GM18868 (cell line): ENCODE results near the gene OVOL3.

Source experiments
- ATAC-seq: cut with Tn5 transposase; IDR thresholded peaks from one replicate; pipeline ENCODE4 v1.9.1; 2021; ENCODE audit warnings: mild to moderate bottlenecking, moderate library complexity; ENCODE audit not compliant: unreplicated experiment

OVOL3 gene

GRCh38 chr19:36099166-36099785, 11.7 kb upstream of the OVOL3 start:
- no peak for ATAC-seq

GRCh38 chr19:36100476-36100875, 10.5 kb upstream of the OVOL3 start:
- ATAC-seq, result no peak

GRCh38 chr19:36101550-36102327, 9.2 kb upstream of the OVOL3 start:
- no peak for ATAC-seq

- ATAC-seq, result no peak
These were observed 7.8 kb upstream of the OVOL3 start for GRCh38 chr19:36103040-36103626.

- no peak for ATAC-seq
These were observed 6.9 kb upstream of the OVOL3 start for GRCh38 chr19:36103842-36104552.

- ATAC-seq, result no peak
These were observed 4.5 kb upstream of the OVOL3 start for GRCh38 chr19:36106441-36106840.

DNA sequence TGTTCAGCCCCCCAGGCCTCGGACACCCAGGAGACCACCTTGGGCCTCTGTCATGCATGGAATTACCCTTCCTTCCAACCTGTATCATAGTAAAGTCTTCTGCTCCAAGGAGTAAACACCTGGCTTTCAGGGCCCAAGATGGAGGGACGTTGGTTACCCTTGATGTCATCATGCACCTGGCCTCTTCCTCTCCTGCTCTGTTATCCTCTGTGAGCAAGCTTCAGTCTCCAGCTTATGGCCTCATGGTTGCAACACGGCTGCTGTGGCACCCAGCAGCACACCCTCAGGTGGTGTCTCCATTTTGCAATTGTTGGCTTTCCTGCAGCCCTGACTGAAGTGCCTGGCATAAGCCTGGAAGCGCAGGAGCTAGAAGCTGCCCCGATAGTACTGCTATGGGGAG, 4.0 kb upstream of the OVOL3 start:
- ATAC-seq, result no peak

DNA sequence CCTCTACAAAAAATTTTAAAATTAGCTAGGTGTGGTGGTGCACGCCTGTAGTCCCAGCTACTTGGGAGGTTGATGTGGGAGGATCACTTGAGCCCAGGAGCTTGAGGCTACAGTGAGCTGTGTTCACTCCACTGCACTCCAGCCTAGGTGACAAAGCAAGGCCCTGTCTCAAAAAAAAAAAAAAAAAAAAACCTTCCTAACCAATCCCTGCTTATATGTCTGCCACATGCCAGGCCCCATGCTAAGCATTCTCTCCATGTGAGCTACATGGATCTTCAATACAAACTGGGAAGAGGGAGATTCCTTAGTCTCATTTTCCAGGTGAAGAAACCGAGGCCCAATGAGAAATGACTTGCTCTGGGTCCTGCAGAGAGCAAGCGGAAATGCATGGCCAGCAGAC, 2.3 kb upstream of the OVOL3 start:
- ATAC-seq, result no peak

DNA sequence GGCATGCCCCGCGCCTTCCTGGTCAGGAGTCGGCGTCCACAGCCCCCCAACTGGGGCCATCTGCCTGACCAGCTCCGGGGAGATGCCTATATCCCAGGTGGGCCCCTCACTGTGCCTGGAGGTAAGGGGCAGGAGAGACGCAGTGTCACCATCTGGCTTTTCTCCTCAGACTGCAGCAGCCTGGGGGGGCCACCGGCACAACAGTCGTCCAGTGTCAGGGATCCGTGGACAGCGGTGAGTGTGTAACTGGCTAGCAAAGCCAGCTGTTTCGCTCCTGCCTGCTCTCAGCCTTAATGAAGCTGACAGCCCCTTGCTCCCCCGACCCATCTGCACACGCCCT, 227 bp downstream of the OVOL3 start:
- ATAC-seq, result no peak

DNA sequence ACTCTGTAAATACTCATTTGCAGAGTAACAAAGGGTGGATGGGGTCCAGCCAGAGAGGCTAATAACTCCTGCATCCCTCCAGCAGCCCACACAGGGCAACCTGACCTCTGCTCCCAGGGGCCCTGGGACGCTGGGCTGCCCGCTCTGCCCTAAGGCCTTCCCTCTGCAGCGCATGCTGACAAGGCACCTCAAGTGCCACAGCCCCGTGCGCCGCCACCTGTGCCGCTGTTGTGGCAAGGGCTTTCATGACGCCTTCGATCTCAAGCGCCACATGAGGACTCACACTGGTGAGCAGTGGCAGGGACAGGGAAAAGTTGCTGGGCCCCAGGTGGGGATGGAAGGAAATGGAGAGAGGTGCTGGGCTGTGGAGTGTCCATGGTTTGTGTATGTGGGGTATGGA, 1.7 kb downstream of the OVOL3 start:
- no peak for ATAC-seq

DNA sequence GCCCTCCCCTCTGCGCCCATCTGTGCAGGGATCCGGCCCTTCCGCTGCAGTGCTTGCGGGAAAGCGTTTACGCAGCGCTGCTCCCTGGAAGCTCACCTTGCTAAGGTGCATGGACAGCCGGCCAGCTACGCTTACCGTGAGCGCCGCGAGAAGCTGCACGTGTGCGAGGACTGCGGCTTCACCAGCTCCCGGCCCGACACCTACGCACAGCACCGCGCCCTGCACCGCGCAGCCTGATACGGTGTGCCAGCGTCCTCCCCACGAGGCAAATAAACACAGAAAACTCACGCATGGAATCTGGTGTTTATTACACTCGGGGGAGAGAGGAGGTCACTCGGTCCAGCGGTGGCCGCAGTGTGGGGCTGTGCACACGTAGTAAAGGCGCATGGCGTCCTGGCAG, 2.5 kb downstream of the OVOL3 start:
- ATAC-seq, result no peak

DNA sequence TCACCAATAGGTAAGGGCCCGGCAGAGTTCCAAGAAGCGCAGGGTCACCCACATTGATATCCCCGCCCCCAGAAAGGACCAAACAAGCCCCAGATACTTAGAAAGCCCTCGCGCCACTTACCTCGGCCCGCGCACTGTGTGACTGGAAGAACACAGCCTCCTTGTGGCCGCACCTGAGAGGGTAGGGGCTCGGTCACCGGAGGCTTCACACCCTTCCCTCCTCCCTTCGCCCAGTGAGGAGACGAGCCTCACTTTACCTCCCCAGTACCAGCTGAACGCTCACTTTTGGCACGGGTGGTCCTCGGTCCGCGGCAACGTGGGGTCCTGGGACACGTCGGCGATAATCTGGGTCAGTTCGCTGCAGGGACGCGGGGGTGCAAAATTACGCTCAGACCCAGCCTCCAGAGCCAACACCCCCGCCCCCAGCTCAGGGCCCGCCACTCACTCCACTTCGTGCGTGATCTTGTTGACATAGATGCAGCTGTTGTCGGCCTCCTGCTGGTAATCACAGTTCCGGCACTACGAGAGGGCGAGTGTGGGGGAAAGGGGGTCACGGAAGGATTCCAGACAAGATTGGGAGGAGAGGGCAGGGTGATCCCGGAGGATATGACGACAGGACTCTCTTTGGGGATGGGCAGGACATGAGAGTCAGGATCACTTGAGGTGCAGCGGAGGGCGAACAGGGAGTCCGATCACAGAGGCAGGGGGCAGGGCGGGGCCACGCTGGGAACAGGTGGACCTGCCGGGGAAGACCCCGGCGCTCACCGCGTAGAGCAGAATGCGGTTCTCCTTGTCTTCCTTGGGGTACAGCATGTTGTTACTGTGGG, 3.2 kb downstream of the OVOL3 start:
- ATAC-seq, result peak; percentile 1

GRCh38 chr19:36114721-36115452, 3.9 kb downstream of the OVOL3 start, which contains the start of gene POLR2I:
Gene POLR2I (minus strand): TSS chr19:36114875. CDS start chr19:36114856, 19 bp downstream.
- ATAC-seq, result peak; percentile 80

GRCh38 chr19:36115453-36116343, 4.8 kb downstream of the OVOL3 start, which contains the start of gene TBCB:
Gene TBCB (plus strand): TSS chr19:36115468. CDS start chr19:36115561, 93 bp downstream.
- ATAC-seq, result peak; percentile 28

DNA sequence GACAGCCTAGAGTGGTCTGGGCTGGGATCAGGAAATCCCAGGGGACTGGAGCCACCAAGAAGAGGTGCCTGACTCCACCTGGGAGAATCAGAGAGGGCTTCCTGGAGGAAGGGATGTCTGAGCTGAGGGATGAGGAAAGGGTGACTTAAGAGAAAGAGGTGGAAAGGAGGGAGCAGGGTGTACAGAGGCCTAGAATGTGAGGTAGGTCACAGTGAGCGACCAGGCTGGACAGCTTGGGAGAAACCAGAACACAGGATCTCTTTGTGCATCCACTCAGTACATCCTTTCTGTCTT, 5.3 kb downstream of the OVOL3 start:
- no peak for ATAC-seq

- ATAC-seq, result no peak
These were observed 9.4 kb downstream of the OVOL3 start for GRCh38 chr19:36120092-36120983.

DNA sequence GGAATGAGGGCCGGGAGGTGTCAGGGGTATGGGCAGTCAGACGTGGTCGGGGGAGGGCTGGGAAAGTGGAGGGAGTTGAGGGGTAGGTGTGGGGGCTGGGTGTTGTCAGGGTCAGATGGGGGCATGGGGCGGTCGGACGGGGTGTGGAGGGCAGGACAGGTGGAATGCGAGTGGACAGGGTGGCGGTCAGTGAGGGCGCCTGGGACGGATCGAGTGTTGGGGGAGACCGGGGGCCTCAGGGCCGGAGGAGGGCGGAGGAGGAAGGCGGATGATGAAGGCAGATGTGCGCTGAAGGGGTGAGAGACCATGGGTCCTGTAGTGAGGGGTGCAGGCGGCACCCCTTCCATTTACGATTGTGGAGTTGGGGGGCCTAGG, 10.0 kb downstream of the OVOL3 start:
- ATAC-seq, result no peak

DNA sequence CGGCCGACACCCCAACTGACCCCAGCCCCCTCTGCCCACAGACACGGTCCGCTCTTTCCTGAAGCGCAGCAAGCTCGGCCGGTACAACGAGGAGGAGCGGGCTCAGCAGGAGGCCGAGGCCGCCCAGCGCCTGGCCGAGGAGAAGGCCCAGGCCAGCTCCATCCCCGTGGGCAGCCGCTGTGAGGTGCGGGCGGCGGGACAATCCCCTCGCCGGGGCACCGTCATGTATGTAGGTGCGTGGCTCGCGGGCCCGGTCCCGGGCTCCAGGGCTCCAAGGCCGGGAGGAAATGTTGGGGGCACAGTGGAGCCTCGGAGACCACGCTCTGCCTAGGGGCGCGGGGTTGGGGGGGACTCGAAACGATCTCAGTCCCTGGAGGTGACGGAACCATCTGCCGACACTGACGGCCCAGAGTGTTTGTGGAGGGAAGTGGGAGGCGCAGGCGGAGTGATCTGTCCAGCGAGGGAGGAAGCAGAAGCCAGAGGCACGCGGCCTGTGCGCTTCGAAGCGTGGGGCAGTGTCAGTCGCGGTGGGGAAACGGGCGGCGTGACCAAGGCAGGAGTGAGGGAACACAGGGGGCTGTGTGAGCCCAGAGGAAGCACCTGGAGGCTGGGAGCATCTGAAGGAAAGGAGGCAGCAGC, 10.7 kb downstream of the OVOL3 start:
- no peak for ATAC-seq
